Mesenchymal stem cell (in vitro differentiated cells and primary cell): ENCODE data around the gene NFXL1.

ENCODE experiments used
- DNase-seq: peaks from one replicate; pipeline ENCODE4 v3.0.0-alpha.2; 2013
- H2AFZ ChIP-seq: one replicate; pipeline ENCODE4 v1.6.1; 2013; ENCODE audit warnings: low read depth, mild to moderate bottlenecking, control low read depth, inconsistent platforms, low read length, moderate library complexity
- H2AK5ac ChIP-seq: 2 replicates; pipeline ENCODE4 v1.6.1; 2013; ENCODE audit warnings: low read length, moderate library complexity, mild to moderate bottlenecking, inconsistent platforms; ENCODE audit not compliant: severe bottlenecking
- H2BK120ac ChIP-seq: one replicate; pipeline ENCODE4 v1.6.1; 2013; ENCODE audit warnings: low read depth, mild to moderate bottlenecking, inconsistent platforms, low read length, moderate library complexity
- H2BK12ac ChIP-seq, 2 experiments: one replicate each; pipeline ENCODE4 v1.6.1; 2013; ENCODE audit warnings: inconsistent platforms in 2 of 2, low read length in 2 of 2, mild to moderate bottlenecking in 2 of 2, moderate library complexity in 2 of 2, control low read depth in 1 of 2
- H2BK15ac ChIP-seq: one replicate; pipeline ENCODE4 v1.6.1; 2013; ENCODE audit warnings: mild to moderate bottlenecking, low read depth, inconsistent platforms; ENCODE audit not compliant: poor library complexity, severe bottlenecking
- H2BK5ac ChIP-seq: 2 replicates; pipeline ENCODE4 v1.6.1; 2013; ENCODE audit warnings: low read depth, mild to moderate bottlenecking, low read length, control low read depth, inconsistent platforms; ENCODE audit not compliant: poor library complexity, severe bottlenecking
- H3K14ac ChIP-seq, 2 experiments: one replicate each; pipeline ENCODE4 v1.6.1; 2013; ENCODE audit warnings: inconsistent platforms in 2 of 2, low read length in 2 of 2, control low read depth in 1 of 2, mild to moderate bottlenecking in 1 of 2, moderate library complexity in 1 of 2
- H3K18ac ChIP-seq, 2 experiments: one replicate each; pipeline ENCODE4 v1.6.1; 2013; ENCODE audit warnings: inconsistent platforms in 2 of 2, low read length in 2 of 2, control low read depth in 1 of 2, low read depth in 1 of 2, mild to moderate bottlenecking in 1 of 2
- H3K23ac ChIP-seq, 2 experiments: one replicate each; pipeline ENCODE4 v1.6.1; 2013; ENCODE audit warnings: inconsistent platforms in 2 of 2, low read length in 2 of 2, mild to moderate bottlenecking in 2 of 2, moderate library complexity in 2 of 2, control low read depth in 1 of 2
- H3K27ac ChIP-seq: 2 replicates; pipeline ENCODE4 v1.5.1; 2013; ENCODE audit warnings: mild to moderate bottlenecking, moderate library complexity, low read length, control low read depth, inconsistent platforms; ENCODE audit not compliant: poor library complexity, severe bottlenecking
- H3K27me3 ChIP-seq, 2 experiments: 2 replicates each; pipeline versions ENCODE4 v1.6.1 to v1.7.0; 2013; ENCODE audit warnings: low read length in 2 of 2, mild to moderate bottlenecking in 2 of 2, moderate library complexity in 2 of 2, control low read depth in 1 of 2, inconsistent platforms in 1 of 2; ENCODE audit not compliant: control insufficient read depth in 1 of 2, insufficient read depth in 1 of 2
- H3K36me3 ChIP-seq, 2 experiments: 2 replicates each; pipeline versions ENCODE4 v1.6.1 to v1.7.0; 2013; ENCODE audit warnings: low read length in 2 of 2, control low read depth in 1 of 2, inconsistent platforms in 1 of 2, low read depth in 1 of 2, mild to moderate bottlenecking in 1 of 2; ENCODE audit not compliant: insufficient read depth in 2 of 2, control insufficient read depth in 1 of 2
- H3K4ac ChIP-seq, 2 experiments: one replicate each; pipeline ENCODE4 v1.6.1; 2013; ENCODE audit warnings: inconsistent platforms in 2 of 2, low read length in 2 of 2, mild to moderate bottlenecking in 2 of 2, moderate library complexity in 2 of 2, control low read depth in 1 of 2, low read depth in 1 of 2
- H3K4me1 ChIP-seq: 2 replicates; pipeline ENCODE4 v1.6.1; 2013; ENCODE audit warnings: low read depth, low read length, control low read depth; ENCODE audit not compliant: control insufficient read depth, insufficient read depth
- H3K4me2 ChIP-seq: 2 replicates; pipeline ENCODE4 v1.6.1; 2013; ENCODE audit warnings: low read length, mild to moderate bottlenecking, inconsistent platforms; ENCODE audit not compliant: poor library complexity, severe bottlenecking
- H3K4me3 ChIP-seq, 2 experiments: 2 replicates each; pipeline versions ENCODE4 v1.5.1 to v1.7.0; 2013; ENCODE audit warnings: low read length in 2 of 2, mild to moderate bottlenecking in 2 of 2, control low read depth in 1 of 2, low read depth in 1 of 2; ENCODE audit not compliant: insufficient read depth in 1 of 2
- H3K79me1 ChIP-seq: replicated peaks from 2 replicates; pipeline ENCODE4 v1.6.1; 2013; ENCODE audit warnings: mild to moderate bottlenecking, control low read depth, low read length, inconsistent platforms; ENCODE audit not compliant: poor library complexity, severe bottlenecking
- H3K9ac ChIP-seq: 2 replicates; pipeline ENCODE4 v1.7.0; 2013; ENCODE audit warnings: mild to moderate bottlenecking, low read length, moderate library complexity
- H3K9me3 ChIP-seq: 2 replicates; pipeline ENCODE4 v1.7.0; 2013; ENCODE audit warnings: mild to moderate bottlenecking, low read length; ENCODE audit not compliant: control insufficient read depth
- H4K8ac ChIP-seq: one replicate; pipeline ENCODE4 v1.6.1; 2013; ENCODE audit warnings: inconsistent platforms, mild to moderate bottlenecking, low read length, moderate library complexity
- H4K91ac ChIP-seq: one replicate; pipeline ENCODE4 v1.6.1; 2013; ENCODE audit warnings: mild to moderate bottlenecking, low read length, inconsistent platforms
- WGBS: methylation state at CpG from one replicate; pipeline ENCODE4 v1.1.7; 2013; ENCODE audit warnings: mixed read lengths; 5-methylcytosine and 5-hydroxymethylcytosine counted together

Gene NFXL1

GRCh38 chr4:47876310-47876709 lies 38.1 kb downstream of the NFXL1 start:
- H3K27ac ChIP-seq: no peak overlapping the region
- no peak overlapping the region for H3K18ac ChIP-seq
- DNase-seq: no peak
- no peak overlapping the region for H4K91ac ChIP-seq
- no peak overlapping the region for H3K14ac ChIP-seq
- no peak overlapping the region for H3K4me2 ChIP-seq
- H4K8ac ChIP-seq: no peak overlapping the region
- H2AFZ ChIP-seq: no peak overlapping the region
- no peak overlapping the region for H3K4me3 ChIP-seq
- H2BK120ac ChIP-seq: no peak overlapping the region
- no peak overlapping the region for H3K9ac ChIP-seq
- H3K4ac ChIP-seq: no peak overlapping the region
- no peaks in the 10 kb centered on the region for H3K4me1 ChIP-seq
- H2BK15ac ChIP-seq: no peak overlapping the region
- no peak overlapping the region for H2BK5ac ChIP-seq
- H3K9me3 ChIP-seq: peaks cover 25% of the 10 kb centered on the region
- H2AK5ac ChIP-seq: no peak overlapping the region
- peaks cover 4% of the 10 kb centered on the region for H3K79me1 ChIP-seq
- H3K36me3 ChIP-seq: peaks cover 3 to 69% of the 10 kb centered on the region in 2 experiments
- H3K23ac ChIP-seq: no peak overlapping the region
- H3K27me3 ChIP-seq: no peaks in the 10 kb centered on the region
- H2BK12ac ChIP-seq: no peak overlapping the region

GRCh38 chr4:47873877-47874541 lies 40.4 kb downstream of the NFXL1 start:
- H3K18ac ChIP-seq: no peak overlapping the region
- no peak overlapping the region for H3K27ac ChIP-seq
- no peak overlapping the region for H3K14ac ChIP-seq
- H2BK5ac ChIP-seq: no peak overlapping the region
- no peak overlapping the region for H3K9ac ChIP-seq
- no peaks in the 10 kb centered on the region for H3K27me3 ChIP-seq
- no peak for DNase-seq
- H2BK15ac ChIP-seq: no peak overlapping the region
- peaks cover 3 to 66% of the 10 kb centered on the region in 2 experiments for H3K36me3 ChIP-seq
- H3K4me3 ChIP-seq: no peak overlapping the region
- peaks cover 2% of the 10 kb centered on the region for H3K79me1 ChIP-seq
- H3K4ac ChIP-seq: no peak overlapping the region
- H2AFZ ChIP-seq: no peak overlapping the region
- H4K8ac ChIP-seq: no peak overlapping the region
- no peak overlapping the region for H2BK120ac ChIP-seq
- H4K91ac ChIP-seq: no peak overlapping the region
- H3K4me1 ChIP-seq: no peaks in the 10 kb centered on the region
- WGBS: over 99% methylated on average over 2 of the region's 3 CpGs
- no peak overlapping the region for H3K4me2 ChIP-seq
- H3K9me3 ChIP-seq: peaks cover 25% of the 10 kb centered on the region
- H3K23ac ChIP-seq: no peak overlapping the region
- no peak overlapping the region for H2AK5ac ChIP-seq
- H2BK12ac ChIP-seq: no peak overlapping the region

GRCh38 chr4:47863486-47863885 lies 50.9 kb downstream of the NFXL1 start:
- Histone ChIP-seq H3K9me3 (no peaks in the 10 kb centered on the region), H3K9ac (no peak overlapping the region), H3K79me1 (peaks cover 6% of the 10 kb centered on the region), H3K4me3 (no peak overlapping the region), H3K14ac (no peak overlapping the region), H3K4me1 (peaks cover 2% of the 10 kb centered on the region), H4K8ac (no peak overlapping the region), H3K18ac (no peak overlapping the region), H2AK5ac (no peak overlapping the region), H2BK120ac (no peak overlapping the region), H3K4me2 (no peak overlapping the region), H3K27me3 (no peaks in the 10 kb centered on the region), H2BK5ac (no peak overlapping the region), H2BK12ac (no peak overlapping the region), H2BK15ac (no peak overlapping the region), H2AFZ (no peak overlapping the region), H4K91ac (no peak overlapping the region), H3K4ac (no peak overlapping the region), H3K27ac (peak overlapping the region; percentile 49), H3K36me3 (peaks cover 0 to 23% of the 10 kb centered on the region in 2 experiments), H3K23ac (no peak overlapping the region)
- 84% methylated on average over 4 of the region's 4 CpGs for WGBS
- DNase-seq: no peak

GRCh38 chr4:47862297-47862696 lies 52.1 kb downstream of the NFXL1 start:
- Histone ChIP-seq H3K4ac (no peak overlapping the region), H2BK5ac (no peak overlapping the region), H3K23ac (no peak overlapping the region), H4K8ac (no peak overlapping the region), H3K27me3 (no peaks in the 10 kb centered on the region), H4K91ac (no peak overlapping the region), H2BK120ac (no peak overlapping the region), H3K79me1 (peaks cover 6% of the 10 kb centered on the region), H3K18ac (no peak overlapping the region), H3K9ac (no peak overlapping the region), H2BK15ac (no peak overlapping the region), H3K36me3 (peaks cover 0 to 20% of the 10 kb centered on the region in 2 experiments), H3K4me1 (peaks cover 2% of the 10 kb centered on the region), H2AK5ac (no peak overlapping the region), H3K4me2 (no peak overlapping the region), H3K14ac (no peak overlapping the region), H3K4me3 (no peak overlapping the region), H3K27ac (peak overlapping the region; percentile 57), H3K9me3 (no peaks in the 10 kb centered on the region), H2BK12ac (no peak overlapping the region), H2AFZ (no peak overlapping the region)
- DNase-seq: no peak
- 86% methylated on average over 2 of the region's 3 CpGs for WGBS
